ENCODE measurements around the gene TRIM43.
"Not testable (repeated sequence)": the region's sequence is repeated elsewhere in the genome, so short reads cannot be mapped to it uniquely, and the experiment has no call there.

The TRIM43 gene

GRCh38 chr2:95641787-95642186, 50.0 kb downstream of the TRIM43 start:
- DNase-seq (ENCODE audit: low read depth in 2 of 2): peak in 1 of 2 experiments; percentile 62

- not testable (repeated sequence) for DNase-seq (ENCODE audit: low read depth in 2 of 2)
Observed at GRCh38 chr2:95642360-95642759, 50.6 kb downstream of the TRIM43 start.

GRCh38 chr2:95642951-95643350, 51.1 kb downstream of the TRIM43 start:
- not testable (repeated sequence) for DNase-seq (ENCODE audit: low read depth in 2 of 2)

GRCh38 chr2:95645312-95645711, 53.5 kb downstream of the TRIM43 start:
- not testable (repeated sequence) for DNase-seq (ENCODE audit: low read depth in 2 of 2)

GRCh38 chr2:95646274-95646994, 54.6 kb downstream of the TRIM43 start:
- DNase-seq (ENCODE audit: low read depth in 2 of 2): not testable (repeated sequence)

GRCh38 chr2:95648894-95649544, 57.2 kb downstream of the TRIM43 start:
- not testable (repeated sequence) for DNase-seq (ENCODE audit: low read depth in 2 of 2)

Measured in fibroblast of skin of left quadriceps (primary cell).